Activated CD4-positive, alpha-beta T cell treated with anti-CD3 and anti-CD28 coated beads, Interleukin-2, amount 50 U/mL, for 16 hours (primary cell): ENCODE results near the gene PTGES2.

Experiments used
- DNase-seq: peaks from one replicate; pipeline ENCODE4 v3.0.0-alpha.2; 2020

PTGES2 gene

DNA sequence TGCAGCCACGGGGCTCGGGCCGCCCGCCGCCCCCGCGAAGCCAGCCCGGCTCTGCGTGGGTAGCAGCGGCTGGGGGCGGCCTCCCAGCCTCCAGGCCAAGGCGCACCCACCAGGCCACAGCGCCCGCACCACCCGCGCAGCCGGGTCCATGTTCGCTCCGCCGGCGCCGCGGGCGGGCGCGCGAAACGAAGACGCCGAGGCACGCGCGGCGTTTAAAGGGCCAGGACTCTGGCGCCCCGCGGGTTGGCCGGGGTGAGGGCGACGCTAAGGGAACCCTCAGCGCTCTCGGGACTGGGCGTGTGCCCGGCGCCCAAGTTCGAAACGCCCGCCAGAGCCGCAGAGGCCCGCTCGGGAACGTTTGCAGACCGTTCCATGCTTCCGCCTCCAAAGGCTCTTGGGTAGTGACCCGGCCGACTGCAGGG is at the start of gene PTGES2:
PTGES2 (minus strand) TSS at position 162 of the 422 bp plus-strand sequence; CDS start at position 150, 12 bp downstream.
- peak; percentile 79 for DNase-seq

DNA sequence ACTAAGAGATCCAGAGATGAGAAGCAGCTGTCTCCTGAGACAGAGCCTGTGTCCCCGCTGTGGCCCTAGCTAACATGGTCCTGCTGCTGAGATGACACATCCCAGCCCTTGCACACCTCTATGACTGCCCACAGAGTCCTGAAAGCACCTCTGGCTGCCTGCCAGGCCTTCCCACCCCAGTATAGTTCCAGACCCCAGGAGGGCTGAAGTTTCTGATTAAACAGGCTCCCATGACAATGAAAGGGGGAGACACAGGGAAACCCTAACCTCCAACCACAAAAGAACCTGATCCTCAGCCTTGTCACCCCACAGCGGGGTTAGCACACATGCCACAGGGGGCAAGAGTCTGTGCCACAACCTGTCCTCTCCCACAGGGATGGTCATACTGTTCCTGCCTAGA is 48.2 kb upstream of the PTGES2 start:
- DNase-seq = no peak

GRCh38 chr9:128175102-128175563 is 47.6 kb upstream of the PTGES2 start:
- DNase-seq = no peak

DNA sequence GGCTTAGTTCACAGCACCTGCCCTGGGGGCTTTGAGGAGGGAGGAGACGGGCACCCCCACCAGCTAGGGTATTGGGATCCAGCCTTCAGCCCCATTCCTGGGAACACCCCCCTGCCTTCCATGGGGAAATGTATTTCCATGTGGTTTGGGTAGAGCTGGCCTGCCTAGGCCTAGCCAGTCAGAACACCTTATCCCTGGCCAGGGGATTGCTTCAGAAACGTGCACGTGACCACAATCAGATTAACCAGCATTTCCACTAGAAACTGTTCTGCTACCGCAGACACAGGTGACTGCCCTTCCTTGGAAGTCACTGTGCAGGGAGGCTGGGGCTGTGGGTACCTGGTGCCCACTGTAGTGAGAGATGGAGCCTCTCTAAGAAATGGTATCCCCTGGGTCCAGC is 46.5 kb upstream of the PTGES2 start:
- no peak for DNase-seq

- DNase-seq = no peak
Measured at GRCh38 chr9:128169925-128170324, 42.4 kb upstream of the PTGES2 start.

GRCh38 chr9:128169492-128169891 is 42.0 kb upstream of the PTGES2 start:
- no peak for DNase-seq

DNA sequence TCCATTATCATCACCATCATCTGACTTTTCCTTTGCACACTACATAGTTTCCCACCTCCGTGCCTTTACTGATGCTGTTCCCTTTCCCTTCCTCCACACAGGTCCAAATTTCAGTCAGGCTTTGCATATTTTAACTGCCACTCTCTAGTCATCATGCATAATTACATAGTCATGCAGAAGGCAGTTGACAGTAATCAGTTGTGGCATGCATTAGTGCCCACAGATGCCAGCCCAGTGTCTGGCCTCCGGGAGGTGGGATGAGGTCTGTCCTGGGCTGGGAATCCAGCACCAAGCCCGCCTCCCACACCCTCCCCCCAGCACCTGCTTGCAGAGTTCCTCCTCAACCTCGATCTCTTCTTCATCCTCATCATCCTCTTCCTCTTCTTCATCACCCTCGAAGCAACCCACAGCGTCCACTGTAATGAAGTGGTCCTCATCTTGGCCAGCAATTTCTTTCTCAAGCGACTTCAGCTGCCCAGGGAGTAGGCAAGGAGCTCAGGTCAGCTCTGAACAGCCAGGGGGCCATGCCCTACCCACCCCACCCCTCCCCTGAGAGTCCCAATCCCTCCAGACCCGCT is 41.3 kb upstream of the PTGES2 start:
- DNase-seq = no peak

DNA sequence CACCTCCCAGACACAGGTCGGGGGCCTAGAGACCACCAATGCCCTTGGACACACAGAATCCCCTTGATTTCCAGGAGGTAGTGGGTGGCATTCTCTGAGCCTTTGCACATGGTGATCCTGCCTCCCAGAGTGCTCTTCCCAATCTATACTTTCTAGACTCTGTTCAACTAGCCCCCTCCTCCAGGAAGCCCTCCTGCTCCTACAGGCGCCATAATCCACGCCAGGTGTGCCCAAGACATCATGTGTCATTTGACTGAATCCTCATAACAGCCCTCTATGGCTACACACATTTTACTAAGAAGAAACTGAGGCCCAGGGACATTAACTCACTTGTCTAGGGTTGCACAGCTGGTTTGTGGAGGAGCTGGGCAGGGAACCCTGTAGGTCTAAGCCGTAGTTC is 39.7 kb upstream of the PTGES2 start:
- no peak for DNase-seq

DNA sequence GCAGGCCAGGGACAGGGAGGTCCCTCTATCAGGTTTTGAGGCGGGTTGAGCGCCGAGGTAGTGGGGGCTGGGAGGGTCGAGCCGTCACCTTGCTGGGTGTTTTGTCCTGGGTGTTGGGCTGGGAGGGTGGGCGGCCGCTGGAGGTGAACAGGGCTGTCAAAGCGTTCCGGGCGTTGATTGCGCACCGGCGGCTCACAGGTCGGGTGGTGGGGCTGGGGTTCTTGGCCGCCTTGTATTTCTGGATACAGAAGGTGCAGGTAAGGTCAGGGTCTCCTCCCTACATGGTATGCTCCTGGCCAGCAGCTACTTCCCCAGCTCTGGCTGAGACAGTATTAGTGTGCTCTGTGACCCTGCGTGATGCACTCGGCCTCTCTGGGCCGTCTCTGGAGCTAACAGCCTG is 38.6 kb upstream of the PTGES2 start:
- DNase-seq = no peak

- no peak for DNase-seq
Measured at GRCh38 chr9:128164307-128164885, 36.9 kb upstream of the PTGES2 start.

GRCh38 chr9:128163523-128164306 is 36.2 kb upstream of the PTGES2 start:
- DNase-seq = no peak

- DNase-seq = no peak
Measured at GRCh38 chr9:128163027-128163515, 35.5 kb upstream of the PTGES2 start.

GRCh38 chr9:128162215-128163026 is 34.9 kb upstream of the PTGES2 start:
- DNase-seq = no peak

DNA sequence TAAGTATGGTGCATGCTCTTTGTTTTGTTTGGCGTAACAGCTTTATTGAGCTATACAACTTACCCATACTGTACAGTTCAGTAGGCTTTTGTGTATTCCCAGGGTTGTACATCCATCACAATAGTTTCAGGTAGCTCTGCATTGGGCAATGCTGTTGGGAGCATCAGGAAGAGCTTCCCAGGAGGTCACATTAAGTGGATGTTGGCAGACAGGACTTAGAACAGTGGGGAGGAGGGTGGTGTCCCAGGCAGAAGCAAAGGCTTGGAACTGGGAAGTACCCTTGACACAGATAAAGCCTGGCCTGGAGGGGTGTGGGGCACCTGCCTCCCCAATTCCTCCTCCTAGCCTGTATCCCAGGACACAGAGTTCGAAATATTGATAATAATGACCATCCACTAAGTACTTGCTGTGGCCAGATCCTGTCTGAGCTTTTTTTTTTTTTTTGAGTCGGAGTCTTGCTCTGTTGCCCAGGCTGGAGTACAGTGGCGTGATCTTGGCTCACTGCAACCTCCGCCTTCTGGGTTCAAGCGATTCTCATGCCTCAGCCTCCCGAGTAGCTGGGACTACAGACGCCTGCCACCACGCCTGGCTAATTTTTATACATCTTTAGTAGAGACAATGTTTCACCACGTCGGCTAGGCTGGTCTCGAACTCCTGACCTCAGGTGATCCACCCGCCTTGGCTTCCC is 33.8 kb upstream of the PTGES2 start:
- DNase-seq = no peak

DNA sequence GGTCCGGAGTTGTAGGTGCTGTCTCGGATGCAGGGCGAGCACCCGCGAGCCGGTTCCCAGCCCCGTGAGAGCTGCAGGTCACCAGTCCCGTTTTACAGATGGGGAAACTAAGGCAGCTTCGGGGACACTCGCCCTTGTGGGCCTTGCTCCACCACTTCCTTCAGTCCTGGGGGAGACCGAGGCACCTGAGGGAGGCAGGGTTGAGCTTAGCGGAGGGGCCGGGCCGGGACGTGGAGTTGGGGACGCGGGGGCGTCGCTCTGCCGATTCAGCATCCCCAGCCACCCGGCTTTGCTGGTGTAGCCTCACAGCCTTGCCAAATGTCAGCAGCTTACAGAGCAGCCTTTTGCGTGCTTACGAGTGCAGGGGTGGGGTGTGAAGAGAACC is 33.1 kb upstream of the PTGES2 start:
- DNase-seq = peak; percentile 42

- peak; percentile 95 for DNase-seq
Measured at GRCh38 chr9:128159784-128160602, 32.5 kb upstream of the PTGES2 start, which contains the start of gene BBLN. Gene BBLN, plus strand, starts transcription at chr9:128160265. Its CDS starts 143 bp downstream, at chr9:128160408.

GRCh38 chr9:128159522-128159783 is 31.9 kb upstream of the PTGES2 start:
- DNase-seq = peak; percentile 67

- no peak for DNase-seq
Measured at GRCh38 chr9:128155736-128156500, 28.4 kb upstream of the PTGES2 start.

DNA sequence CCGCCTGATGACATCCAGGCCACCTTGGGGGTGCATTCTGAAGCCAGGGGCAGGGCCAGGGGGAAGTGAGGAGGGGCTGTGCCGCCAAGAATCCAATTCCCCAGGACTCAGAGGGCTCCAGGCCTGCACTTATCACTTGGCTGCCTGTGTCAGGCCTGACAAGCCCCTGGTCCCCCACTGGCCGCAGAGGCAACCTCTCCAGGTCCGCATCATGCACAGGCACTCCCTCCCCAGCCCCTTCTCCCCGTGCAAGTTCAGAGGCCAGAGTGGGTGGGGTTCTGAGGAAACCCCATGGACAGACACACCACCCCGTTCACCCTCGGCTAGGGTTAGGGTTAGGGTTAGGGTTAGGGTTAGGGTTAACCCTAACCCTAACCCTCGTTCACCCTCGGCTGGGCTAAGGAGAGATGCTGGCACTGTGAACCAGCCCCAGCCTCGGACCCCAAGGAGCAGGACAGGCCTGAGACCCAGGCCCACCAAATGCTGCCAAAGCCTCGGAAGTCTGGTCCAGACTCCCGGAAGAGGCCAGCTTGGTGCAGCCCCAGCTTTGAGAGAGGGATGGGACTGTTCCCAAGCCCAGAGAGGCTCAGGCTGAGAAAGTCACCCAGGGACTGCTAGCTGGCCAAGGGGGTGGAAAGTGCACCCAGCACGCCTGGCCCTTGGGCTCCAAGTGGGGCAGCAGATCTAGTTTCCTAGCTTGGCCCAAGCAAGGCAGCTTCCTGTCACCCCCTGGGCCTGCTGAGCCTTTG is 26.6 kb upstream of the PTGES2 start:
- DNase-seq = no peak
